HG03565 (cell line): ENCODE results near the gene PHKG2.

Experiments used
- ATAC-seq: cut with Tn5 transposase; IDR thresholded peaks from one replicate; pipeline ENCODE4 v1.9.1; 2021; ENCODE audit warnings: mild to moderate bottlenecking, moderate library complexity; ENCODE audit not compliant: unreplicated experiment

The PHKG2 gene

GRCh38 chr16:30755955-30756780, 7.9 kb downstream of the PHKG2 start:
- no peak for ATAC-seq

GRCh38 chr16:30756781-30757100, 8.5 kb downstream of the PHKG2 start:
- ATAC-seq: no peak

- no peak for ATAC-seq
Observed at GRCh38 chr16:30757316-30757715, 9.1 kb downstream of the PHKG2 start.

- no peak for ATAC-seq
Observed at GRCh38 chr16:30758988-30759491, 10.8 kb downstream of the PHKG2 start.

- ATAC-seq: no peak
Observed at GRCh38 chr16:30760001-30760559, 11.9 kb downstream of the PHKG2 start.

GRCh38 chr16:30760577-30761426, 12.6 kb downstream of the PHKG2 start:
- ATAC-seq: no peak

- no peak for ATAC-seq
Observed at GRCh38 chr16:30761427-30761927, 13.3 kb downstream of the PHKG2 start.

GRCh38 chr16:30761928-30762902, 14.0 kb downstream of the PHKG2 start, which contains the start of the genes CFAP119 and RNF40:
Gene CFAP119, minus strand, starts transcription at chr16:30762062. Its CDS starts 314 bp downstream, at chr16:30761748.
Gene RNF40, plus strand, starts transcription at chr16:30762322. Its CDS starts 224 bp downstream, at chr16:30762546.
- ATAC-seq: peak; percentile 86

- no peak for ATAC-seq
Observed at GRCh38 chr16:30762991-30763725, 14.9 kb downstream of the PHKG2 start.

- no peak for ATAC-seq
Observed at GRCh38 chr16:30764086-30764485, 15.9 kb downstream of the PHKG2 start.

GRCh38 chr16:30764816-30765465, 16.7 kb downstream of the PHKG2 start:
- ATAC-seq: no peak

GRCh38 chr16:30766206-30766932, 18.1 kb downstream of the PHKG2 start:
- ATAC-seq: no peak

GRCh38 chr16:30766933-30767284, 18.7 kb downstream of the PHKG2 start:
- ATAC-seq: no peak

- ATAC-seq: no peak
Observed at GRCh38 chr16:30767767-30768465, 19.7 kb downstream of the PHKG2 start.

GRCh38 chr16:30768583-30769181, 20.5 kb downstream of the PHKG2 start:
- ATAC-seq: no peak

GRCh38 chr16:30769379-30770089, 21.3 kb downstream of the PHKG2 start:
- ATAC-seq: no peak

GRCh38 chr16:30771726-30772125, 23.5 kb downstream of the PHKG2 start:
- no peak for ATAC-seq
